Activated CD4-positive, alpha-beta T cell treated with anti-CD3 and anti-CD28 coated beads for 36 hours (primary cell): ENCODE results near the gene UBP1. TPM values are rescaled to one million over a fixed set of nuclear protein-coding genes. Genes with fewer than 3 reads are reported as not detected.
"Not testable (repeated sequence)": the region's sequence is repeated elsewhere in the genome, so short reads cannot be mapped to it uniquely, and the experiment has no call there.

Source experiments
- ATAC-seq: fragments of 200-7000 bp; cut with Tn5 transposase; one replicate; pipeline ENCODE4 v1.10.0; 2021; ENCODE audit warnings: mild to moderate bottlenecking, moderate library complexity
- CTCF ChIA-PET: fragments of 350-600 bp; sonication (Branson Sonifier 250); formaldehyde crosslinking; loops from one replicate; lab custom pipeline; 2021; ENCODE audit warnings: antibody characterized with exemption; lab: Charles Lee
- POLR2A ChIA-PET: fragments of 350-600 bp; sonication (Branson Sonifier 250); formaldehyde crosslinking; loops from one replicate; lab custom pipeline; 2021; ENCODE audit warnings: antibody characterized with exemption, inconsistent platforms; lab: Charles Lee
- DNase-seq: peaks from one replicate; pipeline ENCODE4 v3.0.0-alpha.2; 2020
- H3K27ac Mint-ChIP-seq: one replicate; pipeline ENCODE4 v1.8.0; 2021; ENCODE audit warnings: mixed read lengths
- H3K27me3 Mint-ChIP-seq: one replicate; pipeline ENCODE4 v1.8.0; 2021; ENCODE audit warnings: mixed read lengths
- H3K36me3 Mint-ChIP-seq: one replicate; pipeline ENCODE4 v1.8.0; 2021; ENCODE audit warnings: low read depth, mixed read lengths
- H3K4me1 Mint-ChIP-seq: one replicate; pipeline ENCODE4 v1.8.0; 2021; ENCODE audit warnings: mixed read lengths
- H3K4me3 Mint-ChIP-seq: one replicate; pipeline ENCODE4 v1.8.0; 2021; ENCODE audit warnings: mild to moderate bottlenecking, moderate library complexity, mixed read lengths
- H3K9me3 Mint-ChIP-seq: one replicate; pipeline ENCODE4 v1.8.0; 2021; ENCODE audit warnings: low read depth, mixed read lengths
- intact Hi-C, 2 experiments: fragments of 100-400 bp; cut with DNase I in 1 of 2; cut with micrococcal nuclease in 1 of 2; formaldehyde crosslinking; loops; one replicate each; pipeline versions ENCODE4 v1.14.2 to v1.15.1; 2022 to 2024; cut with DNase I, micrococcal nuclease
- total RNA-seq, 2 experiments: library from RNA; stranded (reverse); gene quantifications; one replicate each; pipeline ENCODE4 v1.2.3, GENCODE V29; 2021

Gene UBP1
- total RNA-seq, 2 experiments from 2014 or later: 54.8 to 66.0 TPM

- ChIA-PET CTCF (interaction anchor here (0.6 to 3.1 kb wide), 51 partner anchors 9 to 568 kb away, joined by 3 to 81 read pairs (median 4); partner anchors contain the start of genes CLASP2 and UBP1), POLR2A (interaction anchor here (0.5 to 0.6 kb wide), 5 partner anchors 57 to 311 kb away, joined by 3 to 4 read pairs (median 3); no protein-coding TSS in a partner anchor)
- Mint-ChIP-seq H3K9me3 (peaks cover 3% of the 10 kb centered on the region), H3K27ac (no peak overlapping the region), H3K36me3 (no peaks in the 10 kb centered on the region), H3K27me3 (peaks cover 13% of the 10 kb centered on the region), H3K4me1 (peaks cover 11% of the 10 kb centered on the region), H3K4me3 (no peak overlapping the region)
- intact Hi-C loops: loop anchor here (1.0 to 2.0 kb wide), 4 partner anchors 241 to 426 kb away; no protein-coding TSS in a partner anchor
- ATAC-seq (peak; percentile 98), DNase-seq (peak; percentile 62)
Observed at GRCh38 chr3:33372218-33373081, 67.8 kb downstream of the UBP1 start.

- H3K27me3 Mint-ChIP-seq: peaks cover 2% of the 10 kb centered on the region
- ATAC-seq: no peak
- POLR2A ChIA-PET: no interaction called here
- H3K9me3 Mint-ChIP-seq: no peaks in the 10 kb centered on the region
- CTCF ChIA-PET: interaction anchor here (3.3 kb wide), 1 partner anchor 9 kb away, joined by 25 read pairs; no protein-coding TSS in a partner anchor
- H3K27ac Mint-ChIP-seq: no peak overlapping the region
- DNase-seq: no peak
- no peaks in the 10 kb centered on the region for H3K36me3 Mint-ChIP-seq
- no peak overlapping the region for H3K4me3 Mint-ChIP-seq
- peaks cover 2% of the 10 kb centered on the region for H3K4me1 Mint-ChIP-seq
- intact Hi-C loops: no loop called here
Observed at GRCh38 chr3:33364531-33365128, 75.6 kb downstream of the UBP1 start.

GRCh38 chr3:33364060-33364459, 76.1 kb downstream of the UBP1 start:
- Mint-ChIP-seq H3K27me3 (peaks cover 3% of the 10 kb centered on the region), H3K27ac (no peak overlapping the region), H3K4me1 (peaks cover 2% of the 10 kb centered on the region), H3K9me3 (no peaks in the 10 kb centered on the region), H3K36me3 (no peaks in the 10 kb centered on the region), H3K4me3 (no peak overlapping the region)
- ATAC-seq: no peak
- CTCF ChIA-PET: interaction anchor here (3.3 kb wide), 1 partner anchor 9 kb away, joined by 25 read pairs; no protein-coding TSS in a partner anchor
- DNase-seq: no peak
- POLR2A ChIA-PET: no interaction called here
- intact Hi-C loops: no loop called here

GRCh38 chr3:33363113-33363800, 76.9 kb downstream of the UBP1 start:
- H3K27ac Mint-ChIP-seq: no peak overlapping the region
- ChIA-PET CTCF (interaction anchor here (3.3 kb wide), 1 partner anchor 10 kb away, joined by 25 read pairs; no protein-coding TSS in a partner anchor), POLR2A (no interaction called here)
- no peaks in the 10 kb centered on the region for H3K9me3 Mint-ChIP-seq
- intact Hi-C loops: no loop called here
- peaks cover 2% of the 10 kb centered on the region for H3K4me1 Mint-ChIP-seq
- no peak for DNase-seq
- ATAC-seq: no peak
- peaks cover 5% of the 10 kb centered on the region for H3K27me3 Mint-ChIP-seq
- no peaks in the 10 kb centered on the region for H3K36me3 Mint-ChIP-seq
- H3K4me3 Mint-ChIP-seq: no peak overlapping the region

- no peak for ATAC-seq
- peaks cover 2% of the 10 kb centered on the region for H3K4me1 Mint-ChIP-seq
Observed at GRCh38 chr3:33360136-33360825, 79.9 kb downstream of the UBP1 start.

GRCh38 chr3:33358172-33358781, 81.9 kb downstream of the UBP1 start:
- ChIA-PET POLR2A (no interaction called here), CTCF (interaction anchor here (2.7 kb wide), 1 partner anchor 15 kb away, joined by 11 read pairs; no protein-coding TSS in a partner anchor)
- intact Hi-C loops: no loop called here
- H3K4me3 Mint-ChIP-seq: no peak overlapping the region
- H3K27ac Mint-ChIP-seq: no peak overlapping the region
- H3K27me3 Mint-ChIP-seq: peaks cover 3% of the 10 kb centered on the region
- no peaks in the 10 kb centered on the region for H3K4me1 Mint-ChIP-seq
- no peaks in the 10 kb centered on the region for H3K36me3 Mint-ChIP-seq
- H3K9me3 Mint-ChIP-seq: no peaks in the 10 kb centered on the region
- ATAC-seq: no peak
- DNase-seq: no peak

More at GRCh38 chr3:33360136-33360825, 79.9 kb downstream of the UBP1 start:
- POLR2A ChIA-PET: no interaction called here
- H3K27ac Mint-ChIP-seq: no peak overlapping the region
- H3K4me3 Mint-ChIP-seq: no peak overlapping the region
- no peaks in the 10 kb centered on the region for H3K36me3 Mint-ChIP-seq
- CTCF ChIA-PET: interaction anchor here (2.7 kb wide), 1 partner anchor 13 kb away, joined by 11 read pairs; no protein-coding TSS in a partner anchor
- H3K27me3 Mint-ChIP-seq: peaks cover 3% of the 10 kb centered on the region
- no peak for DNase-seq
- H3K9me3 Mint-ChIP-seq: no peaks in the 10 kb centered on the region
- intact Hi-C loops: no loop called here

GRCh38 chr3:33355611-33356010, 84.6 kb downstream of the UBP1 start:
- ATAC-seq: no peak
- Mint-ChIP-seq H3K27me3 (peaks cover 4% of the 10 kb centered on the region), H3K27ac (no peak overlapping the region), H3K36me3 (no peaks in the 10 kb centered on the region), H3K4me3 (no peak overlapping the region), H3K4me1 (no peaks in the 10 kb centered on the region), H3K9me3 (no peaks in the 10 kb centered on the region)
- ChIA-PET CTCF (no interaction called here), POLR2A (no interaction called here)
- intact Hi-C loops: no loop called here
- no peak for DNase-seq

GRCh38 chr3:33339758-33340157, 100.4 kb downstream of the UBP1 start:
- ChIA-PET CTCF (interaction anchor here (2.0 kb wide), 1 partner anchor 33 kb away, joined by 5 read pairs; no protein-coding TSS in a partner anchor), POLR2A (no interaction called here)
- no peak for DNase-seq
- Mint-ChIP-seq H3K36me3 (no peaks in the 10 kb centered on the region), H3K4me3 (no peak overlapping the region), H3K27ac (no peak overlapping the region), H3K27me3 (no peaks in the 10 kb centered on the region), H3K4me1 (no peaks in the 10 kb centered on the region), H3K9me3 (peaks cover under 1% of the 10 kb centered on the region)
- intact Hi-C loops: no loop called here
- ATAC-seq: no peak

GRCh38 chr3:33338936-33339465, 101.2 kb downstream of the UBP1 start:
- H3K27ac Mint-ChIP-seq, H3K4me3 Mint-ChIP-seq, H3K27me3 Mint-ChIP-seq, H3K9me3 Mint-ChIP-seq, H3K4me1 Mint-ChIP-seq, POLR2A ChIA-PET, H3K36me3 Mint-ChIP-seq, ATAC-seq, DNase-seq, intact Hi-C loops: not testable (repeated sequence)
- CTCF ChIA-PET: interaction anchor here (2.0 kb wide), 1 partner anchor 34 kb away, joined by 5 read pairs; no protein-coding TSS in a partner anchor
